PC-3 (cell line): ENCODE measurements around the gene TSSK2. TPM values are rescaled to one million over a fixed set of nuclear protein-coding genes. Genes with fewer than 3 reads are reported as not detected.
A peak's percentile ranks its signal among the peaks of the same experiment; 100 is the strongest.

ENCODE experiments used
- ATAC-seq: fragments of 200-7000 bp; cut with Tn5 transposase; 2 replicates; pipeline ENCODE4 v1.9.1; 2020; ENCODE audit warnings: mild to moderate bottlenecking, moderate library complexity
- BruUV-seq: library from RNA; stranded (reverse); fragments of 400-500 nt; replicated peaks from 2 replicates; lab custom pipeline; 2021; lab: Mats Ljungman, UMichigan
- CTCF ChIA-PET: fragments of 300-600 bp; sonication (Branson Sonifier 250); formaldehyde crosslinking; loops from one replicate; lab custom pipeline; 2022; ENCODE audit warnings: antibody characterized with exemption; lab: Charles Lee
- POLR2A ChIA-PET: fragments of 300-600 bp; sonication (Branson Sonifier 250); formaldehyde crosslinking; loops from one replicate; lab custom pipeline; 2022; ENCODE audit warnings: antibody characterized with exemption; ENCODE audit not compliant: unreplicated experiment; lab: Charles Lee
- DNase-seq: peaks from one replicate; pipeline ENCODE4 v3.0.0-alpha.2; 2015
- H2AFZ ChIP-seq: fragments of 300-600 bp; sonication (generic); 2 replicates; pipeline ENCODE4 v1.6.0; 2016; ENCODE audit warnings: antibody characterized with exemption, low read length
- H3F3A ChIP-seq: fragments of 300-600 bp; sonication (generic); one replicate; pipeline ENCODE4 v1.6.0; 2017; ENCODE audit warnings: antibody characterized with exemption, low read length, control low read depth, mild to moderate bottlenecking; ENCODE audit not compliant: unreplicated experiment
- H3K27ac ChIP-seq: fragments of 300-600 bp; sonication (generic); 2 replicates; pipeline ENCODE4 v1.5.1; 2016; ENCODE audit warnings: mild to moderate bottlenecking, low read length
- H3K27me3 ChIP-seq: fragments of 300-600 bp; sonication (generic); 2 replicates; pipeline ENCODE4 v1.6.1; 2016; ENCODE audit warnings: low read length, mixed read lengths
- H3K36me3 ChIP-seq: fragments of 300-600 bp; sonication (generic); 2 replicates; pipeline ENCODE4 v1.6.1; 2016; ENCODE audit warnings: low read depth, mixed run types, low read length, mixed read lengths
- H3K4me1 ChIP-seq: fragments of 300-600 bp; sonication (generic); 2 replicates; pipeline ENCODE4 v1.5.1; 2016; ENCODE audit warnings: low read length; ENCODE audit not compliant: insufficient read depth
- H3K4me2 ChIP-seq: fragments of 300-600 bp; sonication (generic); 2 replicates; pipeline ENCODE4 v1.6.0; 2016; ENCODE audit warnings: low read length
- H3K4me3 ChIP-seq: fragments of 300-600 bp; sonication (generic); 2 replicates; pipeline ENCODE4 v1.5.1; 2016; ENCODE audit warnings: mild to moderate bottlenecking, low read length, mixed read lengths
- H3K79me2 ChIP-seq: fragments of 300-600 bp; sonication (generic); 2 replicates; pipeline ENCODE4 v1.6.1; 2017; ENCODE audit warnings: low read length, mixed read lengths
- H3K9ac ChIP-seq: fragments of 300-600 bp; sonication (generic); 2 replicates; pipeline ENCODE4 v1.6.0; 2016; ENCODE audit warnings: mild to moderate bottlenecking, low read length
- H3K9me2 ChIP-seq: fragments of 300-600 bp; sonication (generic); replicated peaks from 2 replicates; pipeline ENCODE4 v1.6.1; 2016; ENCODE audit warnings: mixed run types, low read length, mixed read lengths
- H3K9me3 ChIP-seq: fragments of 300-600 bp; sonication (generic); 2 replicates; pipeline ENCODE4 v1.6.1; 2016; ENCODE audit warnings: low read length, mixed read lengths
- H4K20me1 ChIP-seq: fragments of 300-600 bp; sonication (generic); 2 replicates; pipeline ENCODE4 v1.6.1; 2016; ENCODE audit warnings: low read length, mixed read lengths
- CTCF ChIP-seq: fragments of 300-600 bp; sonication (generic); conservative IDR thresholded peaks from 2 replicates; pipeline ENCODE4 v1.5.1; 2017; ENCODE audit warnings: antibody characterized with exemption, low read depth, mild to moderate bottlenecking, low read length
- EZH2 ChIP-seq: fragments of 300-600 bp; sonication (generic); IDR thresholded peaks from one replicate; pipeline ENCODE4 v1.6.1; 2017; ENCODE audit warnings: antibody characterized with exemption, mild to moderate bottlenecking, low read length; ENCODE audit not compliant: unreplicated experiment
- EZH2phosphoT487 ChIP-seq: fragments of 300-600 bp; sonication (generic); IDR thresholded peaks from 2 replicates; pipeline ENCODE4 v1.6.1; 2018; ENCODE audit warnings: mild to moderate bottlenecking, antibody characterized with exemption, low read length, borderline replicate concordance
- intact Hi-C: fragments of 100-400 bp; cut with micrococcal nuclease; formaldehyde crosslinking; loops from 2 replicates; pipeline ENCODE4 v1.9.0; 2023
- total RNA-seq: library from RNA; depleted of rRNA; stranded (reverse); fragments of >200 nt; gene quantifications from 2 replicates; pipeline ENCODE4 v1.2.3, GENCODE V29; 2014

Gene TSSK2
- total RNA-seq, 1 experiment from 2014 or later, result not detected

- DNase-seq (no peak), ATAC-seq (no peak; the same call in 1 of the 2 replicates)
- POLR2A ChIA-PET, result no interaction called here
- Histone ChIP-seq H3K36me3 (no peaks in the 10 kb centered on the region), H3K4me3 (no peak overlapping the region), H3K9me3 (no peaks in the 10 kb centered on the region), H3F3A (no peaks in the 10 kb centered on the region), H3K9ac (no peak overlapping the region), H3K27ac (no peak overlapping the region), H2AFZ (no peak overlapping the region), H3K4me1 (peaks cover 15% of the 10 kb centered on the region), H4K20me1 (no peaks in the 10 kb centered on the region), H3K27me3 (peaks cover 28% of the 10 kb centered on the region), H3K79me2 (peaks cover 26% of the 10 kb centered on the region), H3K4me2 (no peak overlapping the region), H3K9me2 (no peaks in the 10 kb centered on the region)
- BruUV-seq, result no TSS peak
- intact Hi-C loops, result no loop called here
- CTCF ChIA-PET, result interaction anchor here (0.6 kb wide), 1 partner anchor 70 kb away, joined by 4 read pairs; no protein-coding TSS in a partner anchor
- no peak for TF ChIP-seq EZH2
- TF ChIP-seq CTCF, result peak; percentile 27; the same call in 1 of the 2 replicates
- no peak for TF ChIP-seq EZH2phosphoT487
Observed at GRCh38 chr22:19168088-19168890, 37.2 kb downstream of the TSSK2 start.

GRCh38 chr22:19169002-19169946 is 38.2 kb downstream of the TSSK2 start:
- peaks cover 36% of the 10 kb centered on the region for H3K79me2 ChIP-seq
- H3K9me2 ChIP-seq, result no peaks in the 10 kb centered on the region
- H3K4me3 ChIP-seq, result peak overlapping the region; percentile 61
- H4K20me1 ChIP-seq, result no peaks in the 10 kb centered on the region
- H3K27me3 ChIP-seq, result peaks cover 28% of the 10 kb centered on the region
- no TSS peak for BruUV-seq
- POLR2A ChIA-PET, result no interaction called here
- H3K4me2 ChIP-seq, result peak overlapping the region; percentile 87
- DNase-seq, result no peak
- H3K9ac ChIP-seq, result no peak overlapping the region
- intact Hi-C loops, result no loop called here
- no peak for ATAC-seq
- peaks cover 22% of the 10 kb centered on the region for H3K4me1 ChIP-seq
- no peaks in the 10 kb centered on the region for H3F3A ChIP-seq
- H3K36me3 ChIP-seq, result no peaks in the 10 kb centered on the region
- TF ChIP-seq CTCF (no peak), EZH2 (peak; percentile 24), EZH2phosphoT487 (no peak)
- H3K9me3 ChIP-seq, result no peaks in the 10 kb centered on the region
- H2AFZ ChIP-seq, result peak overlapping the region; percentile 63; the same call in 1 of the 2 replicates
- H3K27ac ChIP-seq, result no peak overlapping the region
- CTCF ChIA-PET, result interaction anchor here (0.6 kb wide), 1 partner anchor 69 kb away, joined by 4 read pairs; no protein-coding TSS in a partner anchor
